CD4-positive, alpha-beta T cell (primary cell): ENCODE results near the gene AKR1C2. TPM values are rescaled to one million over a fixed set of nuclear protein-coding genes. Genes with fewer than 3 reads are reported as not detected.

Source experiments
- ATAC-seq: fragments of 200-7000 bp; cut with Tn5 transposase; one replicate; pipeline ENCODE4 v1.10.0; 2022; ENCODE audit warnings: mild to moderate bottlenecking; ENCODE audit not compliant: poor library complexity
- CTCF ChIA-PET: fragments of 350-600 bp; sonication (Branson Sonifier 250); formaldehyde crosslinking; loops from one replicate; lab custom pipeline; 2021; ENCODE audit warnings: antibody characterized with exemption, inconsistent platforms; lab: Charles Lee
- POLR2A ChIA-PET: fragments of 350-600 bp; sonication (Branson Sonifier 250); formaldehyde crosslinking; loops from one replicate; lab custom pipeline; 2021; ENCODE audit warnings: antibody characterized with exemption, inconsistent platforms; lab: Charles Lee
- DNase-seq, 14 experiments: peaks; one replicate each; pipeline ENCODE4 v3.0.0-alpha.2; 2013 to 2020; ENCODE audit warnings: mixed read lengths in 2 of 14
- H3K27ac ChIP-seq, 2 donors: one replicate each; pipeline versions ENCODE4 v1.5.1 to v1.7.0; 2013; ENCODE audit warnings: low read length in 2 of 2, low read depth in 1 of 2, mild to moderate bottlenecking in 1 of 2
- H3K27me3 ChIP-seq, 2 experiments: 1 replicate in 1 of 2; 2 replicates in 1 of 2; pipeline versions ENCODE4 v1.6.1 to v1.7.0; 2013; ENCODE audit warnings: low read length in 2 of 2, control low read depth in 1 of 2, mild to moderate bottlenecking in 1 of 2, moderate library complexity in 1 of 2; ENCODE audit not compliant: insufficient read depth in 2 of 2, control insufficient read depth in 1 of 2
- H3K36me3 ChIP-seq: one replicate; pipeline ENCODE4 v1.6.1; 2013; ENCODE audit warnings: low read length, control low read depth; ENCODE audit not compliant: insufficient read depth
- H3K4me1 ChIP-seq: one replicate; pipeline ENCODE4 v1.6.1; 2013; ENCODE audit warnings: low read length, control low read depth; ENCODE audit not compliant: insufficient read depth
- H3K4me3 ChIP-seq: one replicate; pipeline ENCODE4 v1.5.1; 2013; ENCODE audit warnings: mild to moderate bottlenecking, low read length, moderate library complexity
- H3K9me3 ChIP-seq, 2 experiments: 1 replicate in 1 of 2; 2 replicates in 1 of 2; pipeline versions ENCODE4 v1.6.1 to v1.7.0; 2013; ENCODE audit warnings: low read length in 2 of 2, mild to moderate bottlenecking in 2 of 2, control low read depth in 1 of 2, moderate library complexity in 1 of 2; ENCODE audit not compliant: control insufficient read depth in 1 of 2, insufficient read depth in 1 of 2
- H3K27ac Mint-ChIP-seq: one replicate; pipeline ENCODE4 v1.8.0; 2020; ENCODE audit warnings: mixed read lengths
- H3K27me3 Mint-ChIP-seq: one replicate; pipeline ENCODE4 v1.8.0; 2021; ENCODE audit warnings: mixed read lengths
- H3K36me3 Mint-ChIP-seq: one replicate; pipeline ENCODE4 v1.8.0; 2021; ENCODE audit warnings: low read depth, mixed read lengths
- H3K4me1 Mint-ChIP-seq: one replicate; pipeline ENCODE4 v1.8.0; 2021; ENCODE audit warnings: low read depth, mixed read lengths
- H3K4me3 Mint-ChIP-seq: one replicate; pipeline ENCODE4 v1.8.0; 2020; ENCODE audit warnings: mild to moderate bottlenecking, mixed read lengths
- H3K9me3 Mint-ChIP-seq: one replicate; pipeline ENCODE4 v1.8.0; 2020; ENCODE audit warnings: mixed read lengths
- intact Hi-C, 2 experiments: fragments of 100-400 bp; cut with DNase I in 1 of 2; cut with micrococcal nuclease in 1 of 2; formaldehyde crosslinking; loops; one replicate each; pipeline versions ENCODE4 v1.15.1 to v1.9.0; 2023 to 2025; cut with DNase I, micrococcal nuclease
- total RNA-seq, 174 experiments: library from RNA in 2 of 174; stranded (reverse) in 2 of 174; gene quantifications; one replicate each; pipeline ENCODE4 v1.2.3 and lab custom pipeline; 2021 to 2026
- TF ChIP-seq, protein P1 (sequence below): fragments of 200-600 bp; IDR thresholded peaks from one replicate; pipeline ENCODE4 v1.8.0; 2022; ENCODE audit warnings: antibody characterized with exemption, mild to moderate bottlenecking

The AKR1C2 gene
- total RNA-seq, 2 experiments from 2014 or later: 0.41 TPM; not detected in 1

DNA sequence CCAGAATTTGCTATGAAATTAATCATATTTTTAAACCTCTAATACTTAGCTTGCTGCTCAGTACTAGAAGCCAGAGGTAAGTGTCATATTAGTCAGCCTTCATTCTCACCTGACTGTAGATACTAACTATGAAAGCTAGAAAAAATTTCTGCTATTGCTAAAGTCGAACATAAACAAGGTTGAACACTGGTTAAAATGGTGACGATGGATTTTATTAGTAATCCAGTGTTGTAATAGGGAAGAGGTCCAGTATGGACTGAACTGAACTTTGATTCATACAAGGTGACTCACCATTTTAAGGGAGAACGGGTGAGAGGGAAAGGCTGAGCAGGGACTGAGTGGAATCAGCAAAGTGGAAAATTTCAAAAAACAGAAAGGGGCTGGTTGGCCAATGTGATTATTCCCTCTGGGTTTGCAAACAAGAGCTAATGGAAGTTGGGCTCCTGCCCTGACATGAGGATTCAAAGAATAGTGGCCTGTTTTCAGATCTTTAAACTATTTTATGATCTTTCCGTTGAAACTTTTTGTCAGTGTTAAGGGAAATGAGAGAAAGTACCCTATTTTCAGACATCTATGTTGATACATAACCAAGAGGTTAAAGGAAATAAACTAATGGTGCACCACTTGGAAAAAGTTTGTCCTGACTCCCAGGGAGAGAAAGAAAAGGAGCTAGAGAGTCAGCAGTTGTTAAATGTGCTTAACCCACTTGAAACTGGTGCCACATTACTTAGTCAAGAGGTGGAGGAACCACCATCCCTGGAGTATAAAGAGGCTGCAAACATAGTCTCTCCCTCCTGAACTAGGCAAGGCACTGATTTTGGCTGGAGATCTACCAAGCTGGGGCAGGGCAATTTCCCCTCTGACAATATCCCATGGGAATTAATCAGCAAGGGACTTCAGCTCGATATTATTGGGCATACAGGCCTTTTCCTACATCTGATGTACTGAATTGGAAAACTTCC lies 55.7 kb downstream of the AKR1C2 start:
- Mint-ChIP-seq H3K9me3 (no peaks in the 10 kb centered on the region), H3K27me3 (no peaks in the 10 kb centered on the region), H3K27ac (no peak overlapping the region), H3K4me3 (no peak overlapping the region), H3K36me3 (no peaks in the 10 kb centered on the region), H3K4me1 (no peaks in the 10 kb centered on the region)
- intact Hi-C loops: no loop called here
- DNase-seq (no peak), ATAC-seq (no peak)
- Histone ChIP-seq H3K4me3 (no peak overlapping the region), H3K9me3 (no peaks in the 10 kb centered on the region), H3K27me3 (no peaks in the 10 kb centered on the region), H3K36me3 (no peaks in the 10 kb centered on the region), H3K27ac (no peak overlapping the region), H3K4me1 (no peaks in the 10 kb centered on the region)
- ChIA-PET CTCF (no interaction called here), POLR2A (no interaction called here)
- TF ChIP-seq, protein P1, sequence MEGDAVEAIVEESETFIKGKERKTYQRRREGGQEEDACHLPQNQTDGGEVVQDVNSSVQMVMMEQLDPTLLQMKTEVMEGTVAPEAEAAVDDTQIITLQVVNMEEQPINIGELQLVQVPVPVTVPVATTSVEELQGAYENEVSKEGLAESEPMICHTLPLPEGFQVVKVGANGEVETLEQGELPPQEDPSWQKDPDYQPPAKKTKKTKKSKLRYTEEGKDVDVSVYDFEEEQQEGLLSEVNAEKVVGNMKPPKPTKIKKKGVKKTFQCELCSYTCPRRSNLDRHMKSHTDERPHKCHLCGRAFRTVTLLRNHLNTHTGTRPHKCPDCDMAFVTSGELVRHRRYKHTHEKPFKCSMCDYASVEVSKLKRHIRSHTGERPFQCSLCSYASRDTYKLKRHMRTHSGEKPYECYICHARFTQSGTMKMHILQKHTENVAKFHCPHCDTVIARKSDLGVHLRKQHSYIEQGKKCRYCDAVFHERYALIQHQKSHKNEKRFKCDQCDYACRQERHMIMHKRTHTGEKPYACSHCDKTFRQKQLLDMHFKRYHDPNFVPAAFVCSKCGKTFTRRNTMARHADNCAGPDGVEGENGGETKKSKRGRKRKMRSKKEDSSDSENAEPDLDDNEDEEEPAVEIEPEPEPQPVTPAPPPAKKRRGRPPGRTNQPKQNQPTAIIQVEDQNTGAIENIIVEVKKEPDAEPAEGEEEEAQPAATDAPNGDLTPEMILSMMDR: no peak

DNA sequence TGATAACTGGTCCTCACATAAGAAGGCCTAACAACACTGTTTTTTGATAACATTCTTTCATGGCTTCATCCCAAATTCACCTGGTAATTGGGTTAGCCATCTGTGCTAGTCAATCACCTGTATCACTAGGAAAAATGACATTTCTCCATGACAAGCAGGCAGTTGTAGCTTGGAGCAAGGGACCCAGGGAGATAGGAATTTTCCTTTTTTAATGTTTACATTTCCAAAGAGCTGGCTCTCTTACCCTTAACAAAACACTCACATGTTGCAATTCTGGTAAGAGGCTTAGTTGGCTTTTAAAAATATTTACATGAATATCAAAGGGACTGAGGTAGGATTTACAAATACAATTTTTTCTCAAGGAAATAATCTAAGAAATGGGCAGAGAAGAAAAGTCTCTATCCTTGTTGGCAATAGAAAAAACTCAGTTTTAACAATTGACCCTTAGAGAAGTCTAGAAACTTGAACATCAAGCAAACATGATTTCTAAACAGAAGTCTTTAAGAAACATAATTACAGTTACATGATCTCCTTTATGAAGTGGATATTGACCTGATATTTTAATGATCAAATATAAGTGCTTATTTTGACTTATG lies 56.5 kb downstream of the AKR1C2 start:
- ChIA-PET POLR2A (no interaction called here), CTCF (no interaction called here)
- Histone ChIP-seq H3K4me1 (no peaks in the 10 kb centered on the region), H3K36me3 (no peaks in the 10 kb centered on the region), H3K27ac (no peak overlapping the region), H3K27me3 (no peaks in the 10 kb centered on the region), H3K4me3 (no peak overlapping the region), H3K9me3 (no peaks in the 10 kb centered on the region)
- ATAC-seq (no peak), DNase-seq (no peak)
- Mint-ChIP-seq H3K4me3 (no peak overlapping the region), H3K27ac (no peak overlapping the region), H3K27me3 (no peaks in the 10 kb centered on the region), H3K9me3 (no peaks in the 10 kb centered on the region), H3K36me3 (no peaks in the 10 kb centered on the region), H3K4me1 (no peaks in the 10 kb centered on the region)
- TF ChIP-seq, protein P1: no peak
- intact Hi-C loops: no loop called here

DNA sequence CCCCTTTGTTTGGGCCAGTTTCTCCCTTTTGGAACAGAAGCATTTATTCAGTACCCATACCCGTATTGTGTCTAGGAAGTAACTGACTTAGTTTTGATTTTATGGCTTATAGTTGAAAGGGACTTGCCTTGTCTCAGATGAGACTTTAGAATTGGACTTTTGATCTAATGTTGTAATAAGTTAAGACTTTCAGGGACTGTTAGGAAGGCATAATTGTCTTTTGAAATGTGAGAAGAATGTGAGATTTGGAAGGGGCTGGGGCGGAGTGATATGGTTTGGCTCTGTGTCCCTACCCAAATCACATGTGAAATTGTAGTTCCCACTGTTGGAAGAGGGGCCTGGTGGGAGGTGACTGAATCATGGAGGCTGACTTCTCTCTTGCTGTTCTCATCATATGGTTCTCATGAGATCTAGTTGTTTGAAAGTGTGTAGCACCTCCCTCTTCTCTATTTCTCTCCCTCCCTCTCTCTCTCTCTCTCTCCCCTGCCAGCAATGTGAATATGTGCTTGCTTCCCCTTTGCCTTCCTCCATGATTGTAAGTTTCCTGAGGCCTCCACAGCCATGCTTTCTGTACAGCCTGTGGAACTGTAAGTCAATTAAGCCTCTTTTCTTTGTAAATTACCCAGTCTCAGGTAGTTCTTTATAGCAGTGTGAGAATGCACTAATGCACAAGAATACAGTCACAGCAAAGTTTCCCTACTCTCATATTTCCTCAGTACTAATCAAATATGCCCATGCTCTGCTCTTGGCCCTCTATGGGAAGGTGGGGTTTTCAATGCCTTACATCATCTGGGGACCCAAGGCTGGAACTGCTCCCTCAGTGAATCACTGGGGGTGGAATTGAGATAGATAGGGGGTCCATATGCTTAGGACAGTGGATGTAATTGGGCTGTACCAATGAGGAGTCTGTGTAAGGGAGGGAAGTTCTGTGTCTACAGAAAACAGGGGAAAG lies 57.6 kb downstream of the AKR1C2 start:
- no peaks in the 10 kb centered on the region for H3K36me3 ChIP-seq
- no peak overlapping the region for H3K27ac ChIP-seq
- ChIA-PET POLR2A (no interaction called here), CTCF (no interaction called here)
- no peaks in the 10 kb centered on the region for H3K9me3 Mint-ChIP-seq
- H3K27me3 Mint-ChIP-seq: no peaks in the 10 kb centered on the region
- H3K4me3 Mint-ChIP-seq: no peak overlapping the region
- no peaks in the 10 kb centered on the region for H3K4me1 ChIP-seq
- H3K27ac Mint-ChIP-seq: no peak overlapping the region
- DNase-seq: no peak
- H3K36me3 Mint-ChIP-seq: no peaks in the 10 kb centered on the region
- H3K4me3 ChIP-seq: no peak overlapping the region
- TF ChIP-seq, protein P1: no peak
- no peaks in the 10 kb centered on the region for H3K27me3 ChIP-seq
- H3K4me1 Mint-ChIP-seq: no peaks in the 10 kb centered on the region
- no peaks in the 10 kb centered on the region for H3K9me3 ChIP-seq
- no peak for ATAC-seq
- intact Hi-C loops: no loop called here
